Kidney epithelial cell (primary cell): ENCODE data around the gene ZBTB6. TPM values are rescaled to one million over a fixed set of nuclear protein-coding genes. Genes with fewer than 3 reads are reported as not detected.
A peak's percentile ranks its signal among the peaks of the same experiment; 100 is the strongest.
"Not testable (repeated sequence)": the region's sequence is repeated elsewhere in the genome, so short reads cannot be mapped to it uniquely, and the experiment has no call there.

Experiments used
- DNase-seq: peaks from one replicate; pipeline ENCODE4 v3.0.0-alpha.2; 2010; ENCODE audit warnings: low read depth
- H3K27me3 ChIP-seq: 2 replicates; pipeline ENCODE4 v1.6.0; 2011; ENCODE audit warnings: low read length; ENCODE audit not compliant: control insufficient read depth, insufficient read depth
- H3K36me3 ChIP-seq: 2 replicates; pipeline ENCODE4 v1.5.1; 2011; ENCODE audit warnings: low read length; ENCODE audit not compliant: control insufficient read depth, insufficient read depth
- H3K4me3 ChIP-seq: 2 replicates; pipeline ENCODE4 v1.5.1; 2011; ENCODE audit warnings: low read depth, mild to moderate bottlenecking, control low read depth, low read length
- CTCF ChIP-seq: IDR thresholded peaks from 2 replicates; pipeline ENCODE4 v1.5.1; 2011; ENCODE audit warnings: mild to moderate bottlenecking, moderate library complexity, low read length, control low read depth, inconsistent platforms; ENCODE audit not compliant: insufficient read depth, poor library complexity, severe bottlenecking
- total RNA-seq: library from RNA; depleted of rRNA; stranded (reverse); fragments of >200 nt; gene quantifications from 2 replicates; pipeline ENCODE4 v1.2.3, GENCODE V29; 2015

ZBTB6 gene
- total RNA-seq, 1 donor from 2014 or later: 12.8 TPM

GRCh38 chr9:122918310-122918709 is 5.2 kb upstream of the ZBTB6 start:
- Histone ChIP-seq H3K36me3 (peaks cover 2% of the 10 kb centered on the region), H3K4me3 (no peak overlapping the region), H3K27me3 (no peaks in the 10 kb centered on the region)
- no peak for TF ChIP-seq CTCF
- DNase-seq: no peak

- TF ChIP-seq CTCF: no peak
Observed at GRCh38 chr9:122912671-122912963, 506 bp downstream of the ZBTB6 start.

GRCh38 chr9:122906122-122906521 is 7.0 kb downstream of the ZBTB6 start:
- H3K36me3 ChIP-seq, H3K4me3 ChIP-seq, DNase-seq, H3K27me3 ChIP-seq: not testable (repeated sequence)

More at GRCh38 chr9:122912671-122912963, 506 bp downstream of the ZBTB6 start:
- H3K4me3 ChIP-seq: peak overlapping the region; percentile 59
- no peak for DNase-seq
- no peaks in the 10 kb centered on the region for H3K27me3 ChIP-seq
- peaks cover 1% of the 10 kb centered on the region for H3K36me3 ChIP-seq

- no peak for TF ChIP-seq CTCF
- DNase-seq: peak; percentile 98
- Histone ChIP-seq H3K27me3 (no peaks in the 10 kb centered on the region), H3K36me3 (no peaks in the 10 kb centered on the region), H3K4me3 (peak within 1 kb of the TSS; percentile 72)
Observed at GRCh38 chr9:122904823-122905710, 8.1 kb downstream of the ZBTB6 start, which contains the start of gene RC3H2. Gene RC3H2 (minus strand): TSS chr9:122905359. CDS start chr9:122897509, 7,850 bp downstream.

- TF ChIP-seq CTCF: no peak
- H3K36me3 ChIP-seq: no peaks in the 10 kb centered on the region
- peak overlapping the region; percentile 72 for H3K4me3 ChIP-seq
- DNase-seq: no peak
- no peaks in the 10 kb centered on the region for H3K27me3 ChIP-seq
Observed at GRCh38 chr9:122904466-122904822, 8.7 kb downstream of the ZBTB6 start.

- Histone ChIP-seq H3K36me3 (no peaks in the 10 kb centered on the region), H3K27me3 (no peaks in the 10 kb centered on the region), H3K4me3 (no peak overlapping the region)
- no peak for TF ChIP-seq CTCF
- DNase-seq: no peak
Observed at GRCh38 chr9:122900791-122901190, 12.3 kb downstream of the ZBTB6 start.
